NB4 (cell line): ENCODE measurements around the gene C1QB.

Experiments used
- CTCF ChIP-seq: IDR thresholded peaks from one replicate; pipeline ENCODE4 v1.5.1; 2012; ENCODE audit warnings: low read depth, low read length
- POLR2A ChIP-seq: IDR thresholded peaks from 2 replicates; pipeline ENCODE4 v1.6.1; 2011; ENCODE audit warnings: mild to moderate bottlenecking; ENCODE audit not compliant: insufficient read length; ENCODE audit errors: extremely low read depth

- TF ChIP-seq CTCF (no peak), POLR2A (no peak)
Observed at GRCh38 chr1:22627331-22627730, 25.7 kb upstream of the C1QB start.
